ENCODE data around the gene ZKSCAN2. TPM values are rescaled to one million over a fixed set of nuclear protein-coding genes. Genes with fewer than 3 reads are reported as not detected.

The ZKSCAN2 gene
- polyA plus RNA-seq, 2 of the 4 experiments (the other 2 are of a cell fraction) = 2.0 to 3.4 TPM

- H3K27ac ChIP-seq = no peak overlapping the region
- H3K4me2 ChIP-seq = no peak overlapping the region
- TF ChIP-seq CHD4 (IDR thresholded peaks at IDR 0.05; ENCODE audit: borderline replicate concordance) (no peak), RAD21 (conservative IDR thresholded peaks at IDR 0.05 in 1 of 2, IDR thresholded peaks at IDR 0.05 in 1 of 2) (no peak), KDM5A (IDR thresholded peaks at IDR 0.05) (no peak), PHF8 (IDR thresholded peaks at IDR 0.05; ENCODE audit: borderline replicate concordance, low read depth) (no peak), RCOR1 (IDR thresholded peaks at IDR 0.05; ENCODE audit: low read depth, low read length) (no peak), HOXB13 (CRISPR knock-in tag; IDR thresholded peaks at IDR 0.05; ENCODE audit: low read depth) (no peak), ATOH8 (CRISPR knock-in tag; IDR thresholded peaks at IDR 0.05; ENCODE audit: low read depth) (no peak), FOSL2 (IDR thresholded peaks at IDR 0.05) (no peak), FOSL2 (CRISPR knock-in tag; IDR thresholded peaks at IDR 0.05) (no peak), HES2 (IDR thresholded peaks at IDR 0.05) (no peak), NFE2L2 (conservative IDR thresholded peaks at IDR 0.05; ENCODE audit: low read length) (no peak), CEBPB (IDR thresholded peaks at IDR 0.05) (no peak), CHD2 (IDR thresholded peaks at IDR 0.05; ENCODE audit: low read length, partially characterized antibody) (no peak), POLR2A (IDR thresholded peaks at IDR 0.05; ENCODE audit: low read length) (no peak), RNF2 (IDR thresholded peaks at IDR 0.05; ENCODE audit: borderline replicate concordance, low read depth) (no peak), MAX (IDR thresholded peaks at IDR 0.05) (no peak)
- H3K4me1 ChIP-seq = peaks cover 7% of the 10 kb centered on the region; the same call in 1 of the 3 replicates
- H3K4me3 ChIP-seq = no peak overlapping the region
- CTCF ChIA-PET = interaction anchor here (0.6 to 2.7 kb wide), 3 partner anchors 14 to 36 kb away, joined by 3 to 7 read pairs (median 3); no protein-coding TSS in a partner anchor
- 94% methylated on average over 6 of the region's 6 CpGs for WGBS (ENCODE audit: missing lambda C conversion rate)
- FAIRE-seq (no peak), ATAC-seq (no peak), DNase-seq (ENCODE audit: low read depth in 1 of 2, low spot score in 1 of 2) (no peak)
- no peaks in the 10 kb centered on the region for H3K9me3 ChIP-seq
- POLR2A ChIA-PET = no interaction called here
Observed at GRCh38 chr16:25189305-25189704, 68.3 kb downstream of the ZKSCAN2 start.

GRCh38 chr16:25187491-25187795 is 70.2 kb downstream of the ZKSCAN2 start:
- POLR2A ChIA-PET = no interaction called here
- no peak overlapping the region for H3K4me2 ChIP-seq

More at GRCh38 chr16:25187491-25187795, 70.2 kb downstream of the ZKSCAN2 start:
- DNase-seq (ENCODE audit: low read depth in 1 of 2, low spot score in 1 of 2) = no peak
- CTCF ChIA-PET = interaction anchor here (1.0 to 2.7 kb wide), 3 partner anchors 10 to 46 kb away, joined by 3 to 7 read pairs (median 3); no protein-coding TSS in a partner anchor
- Histone ChIP-seq H3K9me3 (no peaks in the 10 kb centered on the region), H3K4me3 (no peak overlapping the region), H3K27ac (peak overlapping the region in 1 of 2 experiments; percentile 74; a peak in 3 of 6 replicates), H3K4me1 (peaks cover 7% of the 10 kb centered on the region; the same call in 1 of the 3 replicates)
- WGBS (ENCODE audit: missing lambda C conversion rate) = 96% methylated on average over 3 of the region's 3 CpGs
- no peak for ATAC-seq
- TF ChIP-seq KDM1A (IDR thresholded peaks at IDR 0.05; ENCODE audit: low read depth) (no peak), ZNF302 (CRISPR knock-in tag; IDR thresholded peaks at IDR 0.05) (no peak), MAX (IDR thresholded peaks at IDR 0.05) (no peak), JUN (IDR thresholded peaks at IDR 0.05) (no peak), BHLHE40 (IDR thresholded peaks at IDR 0.05; ENCODE audit: low read depth, low read length) (no peak), SMC3 (IDR thresholded peaks at IDR 0.05) (no peak), REST (IDR thresholded peaks at IDR 0.05) (no peak), FOSL2 (IDR thresholded peaks at IDR 0.05) (no peak), FOSL2 (CRISPR knock-in tag; IDR thresholded peaks at IDR 0.05) (no peak), MYC (IDR thresholded peaks at IDR 0.05; ENCODE audit: borderline replicate concordance, low read length) (no peak), TP53 (CRISPR knock-in tag; IDR thresholded peaks at IDR 0.05) (no peak), ATOH8 (CRISPR knock-in tag; IDR thresholded peaks at IDR 0.05; ENCODE audit: low read depth) (no peak), CBX8 (IDR thresholded peaks at IDR 0.05) (no peak), NFE2L2 (conservative IDR thresholded peaks at IDR 0.05; ENCODE audit: low read length) (no peak)
- no peak for FAIRE-seq
